Femur (tissue), 1 donor: ENCODE results near the gene BHMT.

ENCODE experiments used
- DNase-seq: peaks from one replicate; pipeline ENCODE4 v3.0.0-alpha.2; 2017

The BHMT gene

GRCh38 chr5:79111387-79111959, at the start of gene BHMT:
TSS of gene BHMT (plus strand) at chr5:79111809. CDS start at chr5:79111886, 77 bp downstream.
- no peak for DNase-seq

GRCh38 chr5:79062436-79062835, 49.2 kb upstream of the BHMT start:
- DNase-seq, result no peak

GRCh38 chr5:79069488-79070349, 41.9 kb upstream of the BHMT start, which contains the start of the genes BHMT2 and DMGDH:
TSS of gene BHMT2 (plus strand) at chr5:79069767. CDS start at chr5:79069783, 16 bp downstream.
TSS of gene DMGDH (minus strand) at chr5:79069674. CDS start at chr5:79069620, 54 bp downstream.
- DNase-seq, result peak; percentile 52

- peak; percentile 44 for DNase-seq
These were observed 41.3 kb upstream of the BHMT start for GRCh38 chr5:79070350-79070667.

- DNase-seq, result no peak
These were observed 37.0 kb upstream of the BHMT start for GRCh38 chr5:79074641-79075040.

GRCh38 chr5:79075646-79076426, 35.8 kb upstream of the BHMT start:
- DNase-seq, result no peak

- DNase-seq, result no peak
These were observed 34.8 kb upstream of the BHMT start for GRCh38 chr5:79076819-79077218.

- DNase-seq, result no peak
These were observed 33.8 kb upstream of the BHMT start for GRCh38 chr5:79077680-79078365.

GRCh38 chr5:79080804-79081203, 30.8 kb upstream of the BHMT start:
- DNase-seq, result no peak

GRCh38 chr5:79081779-79082178, 29.8 kb upstream of the BHMT start:
- DNase-seq, result no peak

GRCh38 chr5:79086116-79086515, 25.5 kb upstream of the BHMT start:
- DNase-seq, result no peak

- DNase-seq, result no peak
These were observed 23.1 kb upstream of the BHMT start for GRCh38 chr5:79088507-79088906.

GRCh38 chr5:79091064-79091463, 20.5 kb upstream of the BHMT start:
- no peak for DNase-seq

GRCh38 chr5:79093762-79094161, 17.8 kb upstream of the BHMT start:
- no peak for DNase-seq

GRCh38 chr5:79105868-79106267, 5.7 kb upstream of the BHMT start:
- DNase-seq, result no peak

- no peak for DNase-seq
These were observed 4.4 kb upstream of the BHMT start for GRCh38 chr5:79107020-79107796.

- no peak for DNase-seq
These were observed 3.5 kb upstream of the BHMT start for GRCh38 chr5:79108086-79108485.

GRCh38 chr5:79108792-79109191, 2.8 kb upstream of the BHMT start:
- no peak for DNase-seq

- DNase-seq, result no peak
These were observed 1.8 kb upstream of the BHMT start for GRCh38 chr5:79109527-79110492.

GRCh38 chr5:79111960-79112702, 522 bp downstream of the BHMT start:
- DNase-seq, result no peak
